GM19452 (cell line): ENCODE results near the gene C2orf49.

ENCODE experiments used
- ATAC-seq: cut with Tn5 transposase; IDR thresholded peaks from one replicate; pipeline ENCODE4 v1.9.1; 2021; ENCODE audit not compliant: unreplicated experiment

The C2orf49 gene

GRCh38 chr2:105398336-105399206 is 61.2 kb downstream of the C2orf49 start, which contains the start of gene FHL2:
FHL2 (minus strand) TSS chr2:105399051; CDS start chr2:105386516, 12,535 bp downstream.
- ATAC-seq: peak; percentile 99
